GM08714 (cell line): ENCODE results near the gene CCNG2.
A peak's percentile ranks its signal among the peaks of the same experiment; 100 is the strongest.

Experiments used
- H3K4me3 ChIP-seq: fragments of 200-500 bp; sonication (Bioruptor generic); 2 replicates; pipeline ENCODE4 v1.5.1; 2014; ENCODE audit warnings: mild to moderate bottlenecking, low read length, inconsistent platforms
- ZNF274 ChIP-seq: IDR thresholded peaks from 2 replicates; pipeline ENCODE4 v1.6.1; 2012; ENCODE audit warnings: mild to moderate bottlenecking, low read depth, low read length

The CCNG2 gene

GRCh38 chr4:77155631-77156452 lies 1.2 kb upstream of the CCNG2 start:
- H3K4me3 ChIP-seq = peak overlapping the region; percentile 57
- TF ChIP-seq ZNF274 = no peak

- no peak for TF ChIP-seq ZNF274
- peak overlapping the region; percentile 81 for H3K4me3 ChIP-seq
Observed at GRCh38 chr4:77156533-77156911, 485 bp upstream of the CCNG2 start.

GRCh38 chr4:77157859-77158486 lies 966 bp downstream of the CCNG2 start:
- peak overlapping the region; percentile 81 for H3K4me3 ChIP-seq
- no peak for TF ChIP-seq ZNF274

GRCh38 chr4:77158487-77158861 lies 1.5 kb downstream of the CCNG2 start:
- peak overlapping the region; percentile 81 for H3K4me3 ChIP-seq
- TF ChIP-seq ZNF274 = no peak

- no peak for TF ChIP-seq ZNF274
- H3K4me3 ChIP-seq = no peak overlapping the region
Observed at GRCh38 chr4:77159806-77160205, 2.8 kb downstream of the CCNG2 start.

GRCh38 chr4:77163641-77164040 lies 6.6 kb downstream of the CCNG2 start:
- no peak overlapping the region for H3K4me3 ChIP-seq
- no peak for TF ChIP-seq ZNF274

- TF ChIP-seq ZNF274 = no peak
Observed at GRCh38 chr4:77167173-77167572, 10.2 kb downstream of the CCNG2 start.

GRCh38 chr4:77167866-77168265 lies 10.9 kb downstream of the CCNG2 start:
- H3K4me3 ChIP-seq = no peak overlapping the region
- TF ChIP-seq ZNF274 = no peak

More at GRCh38 chr4:77167173-77167572, 10.2 kb downstream of the CCNG2 start:
- H3K4me3 ChIP-seq = no peak overlapping the region

- H3K4me3 ChIP-seq = no peak overlapping the region
- no peak for TF ChIP-seq ZNF274
Observed at GRCh38 chr4:77169481-77169880, 12.5 kb downstream of the CCNG2 start.

- no peak overlapping the region for H3K4me3 ChIP-seq
- no peak for TF ChIP-seq ZNF274
Observed at GRCh38 chr4:77170926-77171325, 13.9 kb downstream of the CCNG2 start.

GRCh38 chr4:77172336-77172735 lies 15.3 kb downstream of the CCNG2 start:
- no peak for TF ChIP-seq ZNF274
- no peak overlapping the region for H3K4me3 ChIP-seq

- no peak for TF ChIP-seq ZNF274
- no peak overlapping the region for H3K4me3 ChIP-seq
Observed at GRCh38 chr4:77174426-77174825, 17.4 kb downstream of the CCNG2 start.

- H3K4me3 ChIP-seq = no peak overlapping the region
- TF ChIP-seq ZNF274 = no peak
Observed at GRCh38 chr4:77175201-77175611, 18.2 kb downstream of the CCNG2 start.

- no peak for TF ChIP-seq ZNF274
- H3K4me3 ChIP-seq = no peak overlapping the region
Observed at GRCh38 chr4:77176640-77177039, 19.6 kb downstream of the CCNG2 start.

GRCh38 chr4:77177199-77177598 lies 20.2 kb downstream of the CCNG2 start:
- H3K4me3 ChIP-seq = no peak overlapping the region
- no peak for TF ChIP-seq ZNF274

- no peak overlapping the region for H3K4me3 ChIP-seq
- no peak for TF ChIP-seq ZNF274
Observed at GRCh38 chr4:77178560-77178959, 21.6 kb downstream of the CCNG2 start.

GRCh38 chr4:77179519-77179918 lies 22.5 kb downstream of the CCNG2 start:
- TF ChIP-seq ZNF274 = no peak
- no peak overlapping the region for H3K4me3 ChIP-seq
